GM19099 (cell line): Measurements from ENCODE around the gene ZFAND6.

Experiments
- POLR2A ChIP-seq: IDR thresholded peaks from 3 replicates; pipeline ENCODE4 v1.6.1; 2011; ENCODE audit warnings: low read depth; ENCODE audit not compliant: insufficient read length; ENCODE audit errors: extremely low read depth

ZFAND6 gene

DNA sequence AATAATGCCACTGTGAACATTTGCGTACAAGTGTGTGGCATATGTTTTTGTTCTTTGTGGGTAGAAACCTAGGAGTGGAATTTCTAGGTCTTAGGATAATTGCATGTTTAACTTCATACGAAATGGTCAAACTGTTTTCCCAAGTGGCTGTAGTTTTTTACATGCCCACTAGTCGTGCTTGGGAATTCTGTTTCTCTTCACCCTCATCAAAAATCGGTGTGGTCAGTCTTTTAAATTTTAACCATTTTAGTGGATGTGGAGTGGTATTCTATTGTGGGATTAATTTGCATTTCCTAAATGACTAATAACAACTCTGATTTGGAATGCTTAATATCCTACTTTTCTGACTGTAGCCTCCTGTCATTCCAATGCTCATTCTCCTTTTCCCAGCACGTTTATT lies 27.6 kb downstream of the ZFAND6 start:
- no peak for TF ChIP-seq POLR2A

DNA sequence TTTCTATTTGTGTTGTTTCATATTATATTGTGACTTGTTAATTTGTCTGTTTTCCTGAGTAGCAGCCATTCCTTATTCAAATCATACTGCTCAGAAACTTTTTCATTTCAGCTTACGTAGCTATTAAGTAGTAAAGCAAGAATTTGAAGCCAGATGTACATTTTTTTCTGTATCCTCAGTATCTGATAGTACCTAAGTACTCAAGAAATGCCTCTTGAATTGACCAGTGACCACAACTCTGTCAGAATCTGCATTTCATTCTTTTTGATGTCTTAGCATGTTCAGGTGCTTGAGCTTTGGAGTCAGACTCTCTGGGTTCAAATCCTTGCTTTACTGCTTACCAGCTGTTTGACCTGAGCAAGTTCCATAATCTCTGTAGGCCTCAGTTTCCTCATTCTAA lies 30.6 kb downstream of the ZFAND6 start:
- no peak for TF ChIP-seq POLR2A

- no peak for TF ChIP-seq POLR2A
Measured at GRCh38 chr15:80090879-80091503, 31.5 kb downstream of the ZFAND6 start.

- no peak for TF ChIP-seq POLR2A
Measured at GRCh38 chr15:80093854-80094418, 34.5 kb downstream of the ZFAND6 start.

GRCh38 chr15:80095511-80095910 lies 36.0 kb downstream of the ZFAND6 start:
- no peak for TF ChIP-seq POLR2A

DNA sequence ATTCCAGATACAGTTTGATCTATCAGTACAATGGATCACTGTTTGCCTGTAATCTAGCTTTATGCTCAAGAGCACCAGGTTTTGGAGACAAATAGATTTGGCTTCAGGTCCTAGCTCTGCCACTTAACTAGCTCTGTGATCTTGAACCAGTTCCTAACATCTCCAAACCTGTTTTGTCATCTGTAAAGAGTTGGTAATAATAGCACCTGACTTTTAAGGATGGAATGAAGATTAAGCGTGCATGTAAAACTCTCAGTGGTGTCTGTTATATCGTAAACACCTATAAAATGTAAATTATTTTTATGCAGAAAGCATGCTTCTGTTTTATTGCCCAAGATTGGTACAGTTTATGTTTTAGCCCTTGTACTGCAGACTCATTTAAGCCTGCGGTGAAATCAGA lies 36.5 kb downstream of the ZFAND6 start:
- TF ChIP-seq POLR2A = no peak

DNA sequence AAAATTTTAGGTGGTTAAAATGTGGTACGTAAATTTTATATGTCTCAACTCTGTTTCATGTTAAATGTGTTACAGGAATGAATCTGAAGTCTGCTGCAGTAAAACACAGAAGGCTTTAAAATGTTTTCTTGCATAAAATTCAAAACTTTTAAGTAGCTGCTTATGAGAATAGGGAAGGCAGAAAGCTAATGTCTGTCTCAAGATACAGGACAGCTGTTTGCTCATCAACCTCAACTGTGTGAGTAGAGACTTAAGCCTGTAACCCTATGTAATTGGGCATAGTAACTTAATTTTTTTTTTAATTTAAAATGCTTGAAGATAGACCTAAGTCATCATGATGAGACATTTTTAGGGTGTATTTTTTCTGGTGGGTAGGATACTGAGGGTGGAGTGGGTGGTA lies 38.9 kb downstream of the ZFAND6 start:
- TF ChIP-seq POLR2A = no peak

GRCh38 chr15:80099241-80099640 lies 39.8 kb downstream of the ZFAND6 start:
- no peak for TF ChIP-seq POLR2A

GRCh38 chr15:80100247-80100646 lies 40.8 kb downstream of the ZFAND6 start:
- no peak for TF ChIP-seq POLR2A

DNA sequence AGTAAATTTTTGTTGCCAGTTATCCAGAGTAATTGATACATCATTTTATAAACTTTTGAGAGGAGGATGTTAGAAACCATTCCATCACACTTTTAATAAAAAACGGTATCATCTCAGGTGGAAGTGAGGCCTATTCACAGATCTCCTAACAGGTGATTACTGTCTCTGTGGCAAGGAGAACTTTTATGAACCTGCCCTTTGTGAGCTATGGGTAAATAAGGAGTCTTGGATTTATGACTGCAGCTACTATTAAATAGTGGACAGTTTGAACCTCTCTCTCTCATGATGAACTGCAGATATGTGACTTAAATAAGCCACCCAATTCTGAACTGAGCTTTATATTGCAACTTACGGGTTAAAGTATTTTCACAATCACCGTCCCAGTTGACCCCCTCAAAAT lies 45.7 kb downstream of the ZFAND6 start:
- TF ChIP-seq POLR2A = no peak

DNA sequence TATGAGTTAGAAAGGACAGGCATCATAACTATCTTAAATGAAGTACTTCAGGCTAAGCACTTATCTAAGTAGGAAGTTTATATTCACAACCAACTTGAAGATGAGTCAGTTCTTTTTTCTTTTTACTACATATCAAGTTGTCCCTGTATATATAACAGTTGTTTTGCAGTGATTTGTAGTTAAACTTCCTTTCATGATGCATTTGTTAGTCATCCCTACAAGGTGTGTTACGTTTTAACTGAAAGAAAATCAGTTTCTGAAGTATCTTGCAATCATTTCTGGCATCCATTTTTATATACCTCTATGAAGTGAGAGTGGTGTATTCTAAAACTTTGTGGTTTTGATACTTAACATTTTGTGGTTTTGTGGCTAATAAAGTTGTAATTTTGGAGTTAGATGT lies 46.1 kb downstream of the ZFAND6 start:
- no peak for TF ChIP-seq POLR2A

DNA sequence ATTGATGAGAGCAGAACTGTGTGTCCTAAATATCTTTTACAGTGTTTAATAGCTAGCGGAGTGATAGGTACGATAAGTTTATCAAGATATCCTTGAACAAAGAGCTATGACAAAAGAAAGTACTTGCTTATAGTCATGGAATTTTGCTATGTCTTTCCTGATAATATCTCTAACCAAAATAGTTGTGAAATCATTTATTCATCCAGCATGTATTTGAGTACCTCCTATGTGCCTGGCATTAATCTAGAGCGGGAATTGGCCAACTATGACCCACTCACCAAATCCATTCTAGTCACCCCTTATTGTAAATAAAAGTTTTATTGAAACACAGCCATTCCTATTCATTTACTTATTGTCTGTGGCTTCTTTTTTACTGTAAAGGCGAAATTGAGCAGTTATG lies 46.6 kb downstream of the ZFAND6 start:
- TF ChIP-seq POLR2A = no peak

- TF ChIP-seq POLR2A = no peak
Measured at GRCh38 chr15:80107204-80107603, 47.7 kb downstream of the ZFAND6 start.

DNA sequence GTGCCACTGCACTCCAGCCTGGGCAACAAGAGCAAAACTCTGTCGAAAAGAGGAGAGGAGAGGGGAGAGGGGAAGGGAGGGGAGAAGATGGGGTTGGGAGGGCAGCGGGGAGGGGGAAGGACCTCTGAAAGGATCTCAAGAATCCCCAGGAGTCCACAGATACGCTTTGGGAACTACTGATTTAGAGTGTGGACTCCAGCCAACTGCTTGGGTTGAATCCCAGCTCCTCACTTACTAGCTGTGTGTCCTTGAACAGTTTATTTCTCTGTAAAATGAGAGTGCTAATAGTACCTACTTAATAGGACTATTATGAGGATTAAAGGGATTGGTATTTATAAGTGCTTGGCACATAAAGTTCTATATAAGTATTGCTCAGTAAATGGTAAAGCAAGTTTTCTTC lies 48.3 kb downstream of the ZFAND6 start:
- no peak for TF ChIP-seq POLR2A

DNA sequence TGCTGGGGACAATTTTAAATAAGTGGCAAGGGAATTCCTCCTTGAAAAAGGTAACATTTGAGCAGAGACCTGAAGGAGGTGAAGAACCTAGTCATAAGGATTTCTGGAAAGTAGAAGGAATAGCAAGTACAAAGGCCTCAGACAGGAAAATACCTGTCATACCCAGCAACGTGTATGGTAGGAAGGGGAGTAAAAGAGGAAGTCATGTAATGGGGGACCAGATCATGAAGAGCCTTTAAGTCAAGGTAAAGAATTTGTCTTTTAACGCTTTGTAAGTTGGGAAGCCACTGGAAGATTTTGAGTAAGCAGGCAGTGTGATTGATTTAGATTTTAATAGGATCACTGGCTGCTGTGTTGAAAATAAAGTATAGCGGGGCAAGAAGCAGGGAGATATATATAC lies 49.9 kb downstream of the ZFAND6 start:
- no peak for TF ChIP-seq POLR2A

DNA sequence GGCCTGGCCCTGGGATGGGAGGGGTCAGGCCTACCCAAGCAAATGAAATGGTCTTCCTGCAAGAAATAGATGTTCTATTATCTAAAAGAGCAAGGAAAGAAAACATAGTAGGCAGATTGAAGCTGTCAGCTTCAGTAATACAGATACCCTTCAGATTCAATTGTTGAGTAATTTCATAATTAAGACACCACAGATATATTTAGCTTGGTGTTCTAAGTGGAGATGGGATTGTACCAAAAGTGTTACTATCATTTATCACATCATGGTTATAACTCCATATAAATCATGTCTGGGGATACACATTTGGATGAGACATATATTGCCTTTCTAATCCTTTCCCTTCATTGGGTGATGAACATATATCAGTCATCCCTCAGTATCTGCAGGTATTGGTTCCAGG lies 51.4 kb downstream of the ZFAND6 start:
- no peak for TF ChIP-seq POLR2A

DNA sequence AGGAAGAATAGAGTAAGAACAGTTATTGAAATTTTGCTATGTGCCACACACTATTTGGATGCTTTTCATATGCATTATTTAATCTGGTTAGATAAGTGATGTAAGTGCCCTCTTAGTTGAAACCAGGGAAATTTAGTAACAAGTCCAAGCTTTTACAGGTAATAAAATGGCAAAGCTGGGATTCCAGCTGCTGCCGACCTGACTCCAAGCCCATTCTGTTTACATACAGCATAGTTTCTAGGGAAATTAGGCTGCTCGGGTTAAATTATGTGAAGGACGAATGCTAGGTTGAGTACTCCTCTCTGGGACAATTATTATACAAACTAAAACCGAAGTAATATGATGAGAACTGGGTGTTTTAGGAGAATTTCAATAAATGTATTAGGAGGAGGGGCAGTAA lies 54.6 kb downstream of the ZFAND6 start:
- TF ChIP-seq POLR2A = no peak
